GM12891 (cell line): ENCODE results near the gene TBX1. TPM values are rescaled to one million over a fixed set of nuclear protein-coding genes. Genes with fewer than 3 reads are reported as not detected.

ENCODE experiments used
- DNase-seq: peaks from one replicate; pipeline ENCODE4 v3.0.0; 2011; ENCODE audit warnings: low spot score; ENCODE audit not compliant: insufficient read length
- FAIRE-seq: peaks from 2 replicates; lab custom pipeline; 2011; peaks lifted over from hg19 to GRCh38; lab: Jason Lieb, UNC
- PAX5 ChIP-seq: IDR thresholded peaks from 2 replicates; pipeline ENCODE4 v1.6.1; 2011; ENCODE audit warnings: low read length, moderate library complexity, mild to moderate bottlenecking; ENCODE audit not compliant: insufficient read depth, severe bottlenecking
- POLR2A ChIP-seq: IDR thresholded peaks from 2 replicates; pipeline ENCODE4 v1.6.1; 2011; ENCODE audit warnings: low read depth, low read length, control low read depth
- POLR2AphosphoS5 ChIP-seq: IDR thresholded peaks from 2 replicates; pipeline ENCODE4 v1.6.1; 2011; ENCODE audit warnings: low read depth, low read length, control low read depth
- POU2F2 ChIP-seq: IDR thresholded peaks from 2 replicates; pipeline ENCODE4 v1.6.1; 2011; ENCODE audit warnings: low read depth, mild to moderate bottlenecking, control low read depth, low read length, moderate library complexity
- SPI1 ChIP-seq: IDR thresholded peaks from 2 replicates; pipeline ENCODE4 v1.6.1; 2011; ENCODE audit warnings: low read depth, low read length, control low read depth
- TAF1 ChIP-seq: IDR thresholded peaks from 2 replicates; pipeline ENCODE4 v1.6.1; 2011; ENCODE audit warnings: low read depth, low read length, control low read depth
- polyA plus RNA-seq: library from polyadenylated mRNA; unstranded; fragments of >200 nt; gene quantifications from one replicate; pipeline ENCODE4 v1.2.1, GENCODE V29; 2012; ENCODE audit warnings: low read depth, missing spikeins, inconsistent platforms; ENCODE audit not compliant: missing spikeins

Gene TBX1
- not detected for polyA plus RNA-seq

GRCh38 chr22:19760058-19760950, at the start of gene TBX1:
Gene TBX1 (plus strand): TSS chr22:19760778. CDS start chr22:19760844, 66 bp downstream.
- FAIRE-seq (no peak), DNase-seq (no peak)
- TF ChIP-seq POLR2AphosphoS5 (no peak), POLR2A (no peak), TAF1 (no peak), PAX5 (no peak), POU2F2 (no peak), SPI1 (no peak)

GRCh38 chr22:19713245-19713644, 47.3 kb upstream of the TBX1 start:
- no peak for TF ChIP-seq PAX5
- TF ChIP-seq POLR2AphosphoS5: no peak
- TF ChIP-seq TAF1: no peak
- no peak for TF ChIP-seq SPI1
- TF ChIP-seq POLR2A: no peak
- no peak for TF ChIP-seq POU2F2
- FAIRE-seq: no peak
- DNase-seq: no peak

- FAIRE-seq (no peak), DNase-seq (no peak)
Measured at GRCh38 chr22:19713650-19714311, 46.8 kb upstream of the TBX1 start.

GRCh38 chr22:19714312-19715187, 46.0 kb upstream of the TBX1 start, which contains the start of gene SEPTIN5:
Gene SEPTIN5 (plus strand): TSS chr22:19714503. CDS start chr22:19714589, 86 bp downstream.
- DNase-seq (no peak), FAIRE-seq (no peak)
- TF ChIP-seq SPI1: no peak
- no peak for TF ChIP-seq POU2F2
- no peak for TF ChIP-seq POLR2AphosphoS5
- TF ChIP-seq POLR2A: no peak
- no peak for TF ChIP-seq PAX5
- TF ChIP-seq TAF1: no peak

More at GRCh38 chr22:19713650-19714311, 46.8 kb upstream of the TBX1 start:
- TF ChIP-seq TAF1: no peak
- no peak for TF ChIP-seq POLR2A
- no peak for TF ChIP-seq POLR2AphosphoS5
- no peak for TF ChIP-seq SPI1
- no peak for TF ChIP-seq PAX5
- TF ChIP-seq POU2F2: no peak

- FAIRE-seq (no peak), DNase-seq (no peak)
- TF ChIP-seq SPI1 (no peak), POLR2AphosphoS5 (no peak), PAX5 (no peak), TAF1 (no peak), POU2F2 (no peak), POLR2A (no peak)
Measured at GRCh38 chr22:19715188-19715930, 45.2 kb upstream of the TBX1 start.

GRCh38 chr22:19716041-19716828, 44.3 kb upstream of the TBX1 start:
- TF ChIP-seq PAX5 (no peak), POLR2AphosphoS5 (no peak), POU2F2 (no peak), SPI1 (no peak)
- no peak for FAIRE-seq
- no peak for DNase-seq

GRCh38 chr22:19716829-19717105, 43.8 kb upstream of the TBX1 start:
- DNase-seq (no peak), FAIRE-seq (no peak)
- TF ChIP-seq POLR2AphosphoS5 (no peak), POU2F2 (no peak), POLR2A (no peak), SPI1 (no peak), TAF1 (no peak), PAX5 (no peak)

- TF ChIP-seq PAX5: no peak
- no peak for TF ChIP-seq POU2F2
- no peak for TF ChIP-seq SPI1
- TF ChIP-seq TAF1: no peak
- TF ChIP-seq POLR2A: no peak
- no peak for TF ChIP-seq POLR2AphosphoS5
- FAIRE-seq (no peak), DNase-seq (no peak)
Measured at GRCh38 chr22:19717181-19717580, 43.4 kb upstream of the TBX1 start.

GRCh38 chr22:19717691-19718455, 42.7 kb upstream of the TBX1 start:
- DNase-seq: peak; percentile 97
- FAIRE-seq: peak; percentile 89
- TF ChIP-seq POLR2AphosphoS5: no peak
- TF ChIP-seq PAX5: no peak
- no peak for TF ChIP-seq TAF1
- TF ChIP-seq SPI1: no peak
- no peak for TF ChIP-seq POU2F2
- TF ChIP-seq POLR2A: no peak
